NCI-H146 treated with DMSO at 0.1 percent for 48 hours (cell line): ENCODE results near the gene RHEB.

ENCODE experiments used
- DNase-seq: peaks from one replicate; lab custom pipeline; 2025; ENCODE audit not compliant: unreplicated experiment; lab: John Stamatoyannopoulos, UW

The RHEB gene

GRCh38 chr7:151504715-151505326 lies 14.9 kb downstream of the RHEB start:
- DNase-seq: no peak

GRCh38 chr7:151503902-151504714 lies 15.6 kb downstream of the RHEB start:
- no peak for DNase-seq

- no peak for DNase-seq
Measured at GRCh38 chr7:151501676-151502075, 18.0 kb downstream of the RHEB start.

GRCh38 chr7:151498495-151498894 lies 21.2 kb downstream of the RHEB start:
- DNase-seq: no peak

- DNase-seq: no peak
Measured at GRCh38 chr7:151497306-151497871, 22.3 kb downstream of the RHEB start.

GRCh38 chr7:151495360-151495759 lies 24.3 kb downstream of the RHEB start:
- DNase-seq: no peak

GRCh38 chr7:151494298-151495284 lies 25.1 kb downstream of the RHEB start:
- no peak for DNase-seq

- DNase-seq: no peak
Measured at GRCh38 chr7:151493083-151493482, 26.6 kb downstream of the RHEB start.

- DNase-seq: no peak
Measured at GRCh38 chr7:151491859-151492258, 27.8 kb downstream of the RHEB start.

GRCh38 chr7:151490456-151491105 lies 29.1 kb downstream of the RHEB start:
- no peak for DNase-seq

GRCh38 chr7:151489498-151489897 lies 30.2 kb downstream of the RHEB start:
- no peak for DNase-seq

- no peak for DNase-seq
Measured at GRCh38 chr7:151488096-151488495, 31.6 kb downstream of the RHEB start.

- no peak for DNase-seq
Measured at GRCh38 chr7:151487228-151487627, 32.5 kb downstream of the RHEB start.

GRCh38 chr7:151486074-151486473 lies 33.6 kb downstream of the RHEB start:
- DNase-seq: no peak

GRCh38 chr7:151484971-151485707 lies 34.6 kb downstream of the RHEB start:
- no peak for DNase-seq

GRCh38 chr7:151483711-151483983 lies 36.0 kb downstream of the RHEB start:
- DNase-seq: no peak

- DNase-seq: no peak
Measured at GRCh38 chr7:151482883-151483710, 36.6 kb downstream of the RHEB start.

GRCh38 chr7:151481650-151482505 lies 37.8 kb downstream of the RHEB start:
- DNase-seq: no peak
